Uterus (tissue), 2 donors: ENCODE measurements around the gene MRPS5.

Source experiments
- POLR2A ChIP-seq, 2 donors: fragments of 450-650 bp; IDR thresholded peaks; one replicate each; pipeline ENCODE4 v1.6.1; 2016; ENCODE audit warnings: antibody characterized with exemption in 2 of 2, mild to moderate bottlenecking in 1 of 2, moderate library complexity in 1 of 2
- TF ChIP-seq, protein P1 (sequence below), 4 experiments: fragments of 200-600 bp in 2 of 4; fragments of 450-650 bp in 2 of 4; sonication (generic) in 2 of 4; IDR thresholded peaks; one replicate each; pipeline ENCODE4 v1.5.1; 2016 to 2019; ENCODE audit warnings: antibody characterized with exemption in 4 of 4, mild to moderate bottlenecking in 2 of 4, moderate library complexity in 1 of 4

DNA sequence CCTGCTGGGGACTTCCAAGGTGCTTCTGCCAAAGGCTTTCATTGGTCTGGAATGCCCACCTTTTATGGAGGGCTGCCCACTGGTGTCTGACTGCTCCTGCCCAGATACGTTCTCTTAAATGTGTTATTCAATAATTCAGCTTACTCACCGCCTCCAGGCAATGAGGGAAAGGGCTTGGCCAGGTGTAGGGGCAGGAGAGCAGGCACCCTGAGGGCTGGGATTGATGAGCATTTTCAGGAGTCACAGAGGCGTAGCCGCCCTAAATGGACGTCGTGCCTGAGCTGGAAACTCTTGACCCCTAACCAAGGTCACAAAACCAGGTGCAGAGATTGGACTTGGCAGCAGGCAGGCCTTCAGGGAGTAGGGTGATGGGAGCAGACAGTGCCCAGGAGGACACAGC lies 69.3 kb downstream of the MRPS5 start:
- TF ChIP-seq, protein P1, sequence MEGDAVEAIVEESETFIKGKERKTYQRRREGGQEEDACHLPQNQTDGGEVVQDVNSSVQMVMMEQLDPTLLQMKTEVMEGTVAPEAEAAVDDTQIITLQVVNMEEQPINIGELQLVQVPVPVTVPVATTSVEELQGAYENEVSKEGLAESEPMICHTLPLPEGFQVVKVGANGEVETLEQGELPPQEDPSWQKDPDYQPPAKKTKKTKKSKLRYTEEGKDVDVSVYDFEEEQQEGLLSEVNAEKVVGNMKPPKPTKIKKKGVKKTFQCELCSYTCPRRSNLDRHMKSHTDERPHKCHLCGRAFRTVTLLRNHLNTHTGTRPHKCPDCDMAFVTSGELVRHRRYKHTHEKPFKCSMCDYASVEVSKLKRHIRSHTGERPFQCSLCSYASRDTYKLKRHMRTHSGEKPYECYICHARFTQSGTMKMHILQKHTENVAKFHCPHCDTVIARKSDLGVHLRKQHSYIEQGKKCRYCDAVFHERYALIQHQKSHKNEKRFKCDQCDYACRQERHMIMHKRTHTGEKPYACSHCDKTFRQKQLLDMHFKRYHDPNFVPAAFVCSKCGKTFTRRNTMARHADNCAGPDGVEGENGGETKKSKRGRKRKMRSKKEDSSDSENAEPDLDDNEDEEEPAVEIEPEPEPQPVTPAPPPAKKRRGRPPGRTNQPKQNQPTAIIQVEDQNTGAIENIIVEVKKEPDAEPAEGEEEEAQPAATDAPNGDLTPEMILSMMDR (IDR thresholded peaks at IDR 0.05): no peak
- TF ChIP-seq POLR2A (IDR thresholded peaks at IDR 0.05): no peak
